PC-9 (cell line): ENCODE data around the gene AHNAK.

ENCODE experiments used
- CTCF ChIP-seq: fragments of 200-600 bp; sonication (generic); conservative IDR thresholded peaks from 2 replicates; pipeline ENCODE4 v1.6.1; 2017; ENCODE audit warnings: mixed run types, antibody characterized with exemption, mild to moderate bottlenecking, moderate library complexity
- EZH2 ChIP-seq: fragments of 200-600 bp; sonication (generic); IDR thresholded peaks from 2 replicates; pipeline ENCODE4 v1.8.0; 2017; ENCODE audit warnings: antibody characterized with exemption, low read depth

GRCh38 chr11:62468577-62468976 is 78.0 kb downstream of the AHNAK start:
- TF ChIP-seq CTCF (no peak), EZH2 (no peak)
